Spleen (tissue), 11 donors: ENCODE results near the gene CALB2. TPM values are rescaled to one million over a fixed set of nuclear protein-coding genes. Genes with fewer than 3 reads are reported as not detected.

Experiments
- DNase-seq: peaks from one replicate; pipeline ENCODE4 v3.0.0-alpha.2; 2020
- H3K27ac ChIP-seq, 8 donors: fragments of 200-600 bp; sonication (generic) in 7 of 8; 1 replicate in 4 of 8; 2 replicates in 4 of 8; pipeline versions ENCODE4 v1.5.0 to v1.8.0; 2016 to 2021; ENCODE audit warnings: inconsistent platforms in 4 of 8, mild to moderate bottlenecking in 4 of 8, moderate library complexity in 1 of 8
- H3K27me3 ChIP-seq, 7 donors: fragments of 200-600 bp; sonication (generic) in 6 of 7; replicated peaks in 1 of 7; 1 replicate in 4 of 7; 2 replicates in 3 of 7; pipeline versions ENCODE4 v1.5.0 to v1.8.0; 2016 to 2021; ENCODE audit warnings: inconsistent platforms in 3 of 7, mild to moderate bottlenecking in 1 of 7
- H3K36me3 ChIP-seq, 6 donors: fragments of 200-600 bp; sonication (generic) in 5 of 6; 1 replicate in 4 of 6; 2 replicates in 2 of 6; pipeline versions ENCODE4 v1.5.0 to v1.8.0; 2016 to 2021; ENCODE audit warnings: inconsistent platforms in 2 of 6
- H3K4me1 ChIP-seq, 6 donors: fragments of 200-600 bp; sonication (generic) in 5 of 6; 1 replicate in 3 of 6; 2 replicates in 3 of 6; pipeline versions ENCODE4 v1.5.0 to v1.8.0; 2016 to 2021; ENCODE audit warnings: inconsistent platforms in 3 of 6
- H3K4me3 ChIP-seq, 8 donors: fragments of 200-600 bp; sonication (generic) in 7 of 8; 1 replicate in 4 of 8; 2 replicates in 4 of 8; pipeline versions ENCODE4 v1.5.0 to v1.8.0; 2016 to 2021; ENCODE audit warnings: inconsistent platforms in 4 of 8, mild to moderate bottlenecking in 4 of 8, moderate library complexity in 2 of 8
- H3K9me3 ChIP-seq, 8 donors: fragments of 200-600 bp; sonication (generic) in 7 of 8; 1 replicate in 4 of 8; 2 replicates in 4 of 8; pipeline versions ENCODE4 v1.5.0 to v1.8.0; 2016 to 2021; ENCODE audit warnings: inconsistent platforms in 4 of 8
- POLR2A ChIP-seq, 3 donors: fragments of 450-650 bp; IDR thresholded peaks; one replicate each; pipeline ENCODE4 v1.5.1; 2017; ENCODE audit warnings: antibody characterized with exemption in 3 of 3, mild to moderate bottlenecking in 1 of 3
- POLR2AphosphoS5 ChIP-seq, 3 donors: sonication (generic); formaldehyde crosslinking; IDR thresholded peaks; one replicate each; pipeline ENCODE4 v1.5.1; 2017; ENCODE audit warnings: antibody characterized with exemption in 3 of 3
- WGBS, 5 donors: extraction: QIAGEN DNeasy Blood & Tissue Kit in 3 of 5; methylation state at CpG; one replicate each; pipeline versions ENCODE4 v1.1.5 to v1.1.7; 2013 to 2018; 5-methylcytosine and 5-hydroxymethylcytosine counted together
- intact Hi-C: fragments of 100-400 bp; cut with DNase I; formaldehyde crosslinking; loops from one replicate; pipeline ENCODE4 v1.15.0; 2023; ENCODE audit warnings: low total_unique reads
- polyA plus RNA-seq, 3 donors: library from polyadenylated mRNA; stranded (reverse); fragments of 200-250 nt; gene quantifications; one replicate each; pipeline ENCODE4 v1.2.1, GENCODE V29; 2013
- total RNA-seq, 7 donors: library from RNA; depleted of rRNA in 3 of 7; stranded (reverse); fragments of >200 nt in 3 of 7; fragmentation: NEBNext Ultra II Directional in 4 of 7; extraction: Animal tissue kit (Norgen Biotek cat#: 25700) in 4 of 7; gene quantifications; one replicate each; pipeline versions ENCODE4 v1.1.0 to v1.2.1, GENCODE V29; 2016 to 2021
- TF ChIP-seq, protein P1 (sequence below), 11 experiments: fragments of 200-600 bp in 7 of 11; fragments of 450-650 bp in 4 of 11; sonication (generic) in 4 of 11; IDR thresholded peaks in 8 of 11; conservative IDR thresholded peaks in 3 of 11; 1 replicate in 7 of 11; 2 replicates in 4 of 11; pipeline versions ENCODE4 v1.4.0 to v1.8.0; 2016 to 2021; ENCODE audit warnings: antibody characterized with exemption in 11 of 11, inconsistent platforms in 4 of 11, mild to moderate bottlenecking in 1 of 11
- donor health status: healthy with polysubstance abuse.
- donor health status: DM: no; HTN: no; CAD: no; lungs with moderate emphysema.
- donor health status: DM: no; HTN: no; CAD: no.
- donor health status: Bipolar disorder and iron deficiency.
- donor health status: healthy.
- donor health status: DM: no; HTN: no; CAD: no.
- donor health status: DM: yes; HTN: yes; CAD: no.

Gene CALB2
- total and polyA plus RNA-seq, 10 donors = 0.04 to 0.12 (median 0.06) TPM; not detected in 7

DNA sequence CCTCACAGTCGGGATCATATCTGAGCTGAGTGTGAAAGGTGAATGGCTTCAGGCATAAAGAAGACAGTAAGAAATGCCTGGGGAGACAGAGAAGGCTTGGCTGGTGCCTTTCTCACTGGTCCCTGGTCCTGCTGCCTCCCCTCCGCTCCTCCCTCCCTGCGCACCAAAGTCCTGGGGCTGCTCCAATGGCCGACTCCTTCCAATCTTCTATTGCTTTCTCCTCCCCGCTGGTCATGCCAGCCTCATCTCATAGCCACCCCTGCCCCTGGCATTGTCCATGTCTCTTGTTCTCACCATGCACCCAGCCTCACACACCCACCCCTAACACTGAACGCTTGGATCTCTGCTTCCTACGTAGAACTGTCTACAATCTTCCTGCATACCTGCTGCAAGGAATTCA is 65.3 kb downstream of the CALB2 start:
- 69 to 92% (median 80%) methylated on average over 7 of the region's 7 CpGs for WGBS, 5 donors
- DNase-seq = peak; percentile 64
- H3K27me3 ChIP-seq = peaks cover 3 to 45% (median 16%) of the 10 kb centered on the region in 7 donors

DNA sequence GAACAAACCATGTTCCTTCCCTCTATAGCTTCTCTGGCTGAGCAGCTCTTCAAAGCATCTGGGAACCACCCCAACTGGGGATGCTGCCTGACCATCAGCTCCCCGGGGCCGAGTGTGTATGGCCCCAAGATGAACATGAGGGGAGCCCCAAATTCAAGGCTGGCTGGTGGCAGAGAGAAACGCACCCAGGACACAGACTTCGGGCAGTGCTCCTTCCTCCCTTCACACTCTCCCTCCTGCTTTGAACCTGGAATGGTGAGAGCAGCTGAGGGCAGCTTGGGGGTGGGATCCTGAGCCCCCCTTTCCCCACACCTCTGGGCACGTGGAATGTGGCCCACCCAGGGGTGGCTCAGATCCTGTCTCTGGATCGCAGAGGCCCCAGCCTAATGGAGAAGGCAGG is 66.1 kb downstream of the CALB2 start:
- Histone ChIP-seq H3K4me3 (no peak overlapping the region), H3K4me1 (peaks cover 0 to 15% (median 0%) of the 10 kb centered on the region in 6 donors), H3K9me3 (peaks cover 0 to 11% (median 0%) of the 10 kb centered on the region in 8 donors), H3K27me3 (peaks cover 3 to 51% (median 16%) of the 10 kb centered on the region in 7 donors), H3K36me3 (no peaks in the 10 kb centered on the region), H3K27ac (no peak overlapping the region)
- peak; percentile 34 for DNase-seq
- intact Hi-C loops = no loop called here
- 62 to 79% (median 68%) methylated on average over 4 to 6 of the region's 6 CpGs for WGBS, 5 donors
- TF ChIP-seq POLR2A (IDR thresholded peaks at IDR 0.05) = no peak
- TF ChIP-seq, protein P1, sequence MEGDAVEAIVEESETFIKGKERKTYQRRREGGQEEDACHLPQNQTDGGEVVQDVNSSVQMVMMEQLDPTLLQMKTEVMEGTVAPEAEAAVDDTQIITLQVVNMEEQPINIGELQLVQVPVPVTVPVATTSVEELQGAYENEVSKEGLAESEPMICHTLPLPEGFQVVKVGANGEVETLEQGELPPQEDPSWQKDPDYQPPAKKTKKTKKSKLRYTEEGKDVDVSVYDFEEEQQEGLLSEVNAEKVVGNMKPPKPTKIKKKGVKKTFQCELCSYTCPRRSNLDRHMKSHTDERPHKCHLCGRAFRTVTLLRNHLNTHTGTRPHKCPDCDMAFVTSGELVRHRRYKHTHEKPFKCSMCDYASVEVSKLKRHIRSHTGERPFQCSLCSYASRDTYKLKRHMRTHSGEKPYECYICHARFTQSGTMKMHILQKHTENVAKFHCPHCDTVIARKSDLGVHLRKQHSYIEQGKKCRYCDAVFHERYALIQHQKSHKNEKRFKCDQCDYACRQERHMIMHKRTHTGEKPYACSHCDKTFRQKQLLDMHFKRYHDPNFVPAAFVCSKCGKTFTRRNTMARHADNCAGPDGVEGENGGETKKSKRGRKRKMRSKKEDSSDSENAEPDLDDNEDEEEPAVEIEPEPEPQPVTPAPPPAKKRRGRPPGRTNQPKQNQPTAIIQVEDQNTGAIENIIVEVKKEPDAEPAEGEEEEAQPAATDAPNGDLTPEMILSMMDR (IDR thresholded peaks at IDR 0.05 in 8 of 11, conservative IDR thresholded peaks at IDR 0.05 in 3 of 11) = no peak
- no peak for TF ChIP-seq POLR2AphosphoS5 (IDR thresholded peaks at IDR 0.05)

More for the DNA sequence above, 65.3 kb downstream of the CALB2 start:
- Histone ChIP-seq H3K36me3 (no peaks in the 10 kb centered on the region), H3K27ac (no peak overlapping the region), H3K9me3 (peaks cover 0 to 7% (median 0%) of the 10 kb centered on the region in 8 donors), H3K4me1 (peaks cover 0 to 15% (median 0%) of the 10 kb centered on the region in 6 donors), H3K4me3 (no peak overlapping the region)
- TF ChIP-seq POLR2AphosphoS5 (IDR thresholded peaks at IDR 0.05) (no peak), POLR2A (IDR thresholded peaks at IDR 0.05) (no peak)
- TF ChIP-seq, protein P1 (IDR thresholded peaks at IDR 0.05 in 8 of 11, conservative IDR thresholded peaks at IDR 0.05 in 3 of 11) = no peak
- intact Hi-C loops = no loop called here

DNA sequence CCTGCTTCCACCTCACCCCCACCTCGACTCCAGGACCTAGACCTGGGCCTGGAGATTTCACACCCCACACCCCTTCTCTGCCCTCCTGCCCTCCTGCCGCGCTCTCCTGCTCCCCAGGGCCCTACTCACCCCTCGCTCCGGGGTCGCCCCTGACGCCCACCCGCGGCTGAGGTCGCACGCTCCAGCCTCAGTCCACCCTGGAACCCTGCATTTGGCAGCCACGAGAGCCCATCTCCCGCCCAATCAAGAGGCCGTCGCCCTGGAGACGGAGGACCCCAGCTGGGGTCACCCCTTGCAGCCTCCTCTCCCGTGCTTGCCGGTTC is 67.2 kb downstream of the CALB2 start:
- TF ChIP-seq POLR2AphosphoS5 (IDR thresholded peaks at IDR 0.05) (no peak), POLR2A (IDR thresholded peaks at IDR 0.05) (no peak)
- TF ChIP-seq, protein P1 (IDR thresholded peaks at IDR 0.05 in 8 of 11, conservative IDR thresholded peaks at IDR 0.05 in 3 of 11) = no peak
- H3K4me3 ChIP-seq = peak overlapping the region in 3 of 8 donors; percentile 25 to 65 (median 29)
- peaks cover 3 to 59% (median 16%) of the 10 kb centered on the region in 7 donors for H3K27me3 ChIP-seq

GRCh38 chr16:71426069-71426879 is 67.8 kb downstream of the CALB2 start:
- Histone ChIP-seq H3K27me3 (peaks cover 3 to 64% (median 16%) of the 10 kb centered on the region in 7 donors), H3K4me1 (peaks cover 0 to 15% (median 0%) of the 10 kb centered on the region in 6 donors), H3K36me3 (no peaks in the 10 kb centered on the region), H3K27ac (peak overlapping the region in 2 of 8 donors; percentile 30 to 48), H3K4me3 (peak overlapping the region in 3 of 8 donors; percentile 25 to 65 (median 29)), H3K9me3 (peaks cover 0 to 11% (median 0%) of the 10 kb centered on the region in 8 donors)
- intact Hi-C loops = no loop called here
- DNase-seq = peak; percentile 61
- 2 to 6% (median 3%) methylated on average over 28 to 48 of the region's 48 CpGs for WGBS, 5 donors
- TF ChIP-seq POLR2A (IDR thresholded peaks at IDR 0.05) (no peak), POLR2AphosphoS5 (IDR thresholded peaks at IDR 0.05) (peak in 1 of 3 donors; percentile 8)

More for the DNA sequence above, 67.2 kb downstream of the CALB2 start:
- Histone ChIP-seq H3K36me3 (no peaks in the 10 kb centered on the region), H3K9me3 (peaks cover 0 to 11% (median 0%) of the 10 kb centered on the region in 8 donors), H3K27ac (peak overlapping the region in 2 of 8 donors; percentile 30 to 48), H3K4me1 (peaks cover 0 to 15% (median 0%) of the 10 kb centered on the region in 6 donors)
- WGBS, 5 donors = 9 to 28% (median 13%) methylated on average over 14 to 18 of the region's 18 CpGs
- intact Hi-C loops = no loop called here
- peak; percentile 61 for DNase-seq
